GM12878 (cell line): ENCODE data around the gene ADGRG1. TPM values are rescaled to one million over a fixed set of nuclear protein-coding genes. Genes with fewer than 3 reads are reported as not detected.
A peak's percentile ranks its signal among the peaks of the same experiment; 100 is the strongest.

ENCODE experiments used
- ATAC-seq: fragments of 200-7000 bp; cut with Tn5 transposase; 3 replicates; pipeline ENCODE4 v1.9.1; 2020; ENCODE audit warnings: mild to moderate bottlenecking, moderate library complexity
- BruUV-seq: library from RNA; stranded (reverse); fragments of 400-500 nt; replicated peaks from 2 replicates; lab custom pipeline; 2021; lab: Mats Ljungman, UMichigan
- CTCF ChIA-PET: fragments of 300-600 bp; sonication (Branson Sonifier 250); formaldehyde crosslinking; extraction: SDS; loops from one replicate; lab custom pipeline; 2021; ENCODE audit warnings: inconsistent platforms; lab: Yijun Ruan, JAX
- POLR2A ChIA-PET: fragments of 350-600 bp; formaldehyde crosslinking; extraction: SDS; loops from one replicate; lab custom pipeline; 2021; ENCODE audit warnings: inconsistent platforms; lab: Charles Lee
- RAD21 ChIA-PET: fragments of 300-600 bp; sonication (Branson Sonifier 250); formaldehyde crosslinking; loops from one replicate; lab custom pipeline; 2023; ENCODE audit warnings: antibody characterized with exemption; ENCODE audit not compliant: unreplicated experiment; lab: Charles Lee
- SMC1A ChIA-PET: fragments of 300-600 bp; sonication (Branson Sonifier 250); formaldehyde crosslinking; loops from one replicate; lab custom pipeline; 2023; ENCODE audit not compliant: unreplicated experiment, uncharacterized antibody; lab: Charles Lee
- DNase-seq: peaks from one replicate; pipeline ENCODE4 v3.0.0-alpha.2; 2011; ENCODE audit warnings: low read depth, low spot score
- FAIRE-seq: peaks from 3 replicates; lab custom pipeline; 2011; peaks lifted over from hg19 to GRCh38; lab: Jason Lieb, UNC
- H2AFZ ChIP-seq: 2 replicates; pipeline ENCODE4 v1.6.0; 2011; ENCODE audit warnings: low read depth, low read length, control low read depth; ENCODE audit not compliant: control insufficient read depth
- H3K27ac ChIP-seq: 2 replicates; pipeline ENCODE4 v1.5.1; 2011; ENCODE audit warnings: control low read depth; ENCODE audit not compliant: control insufficient read depth, insufficient read depth
- H3K27me3 ChIP-seq, 2 experiments: replicated peaks in 1 of 2; 2 replicates each; pipeline versions ENCODE4 v1.6.0 to v1.6.1; 2011; ENCODE audit warnings: low read length in 1 of 2; ENCODE audit not compliant: control insufficient read depth in 2 of 2, insufficient read depth in 2 of 2
- H3K36me3 ChIP-seq, 2 experiments: 2 replicates each; pipeline ENCODE4 v1.5.1; 2011; ENCODE audit warnings: low read length in 1 of 2; ENCODE audit not compliant: control insufficient read depth in 2 of 2, insufficient read depth in 2 of 2
- H3K4me1 ChIP-seq: 2 replicates; pipeline ENCODE4 v1.6.1; 2011; ENCODE audit warnings: mild to moderate bottlenecking, low read length, moderate library complexity, mixed read lengths; ENCODE audit not compliant: control insufficient read depth, insufficient read depth
- H3K4me2 ChIP-seq: 2 replicates; pipeline ENCODE4 v1.6.0; 2011; ENCODE audit warnings: control low read depth; ENCODE audit not compliant: control insufficient read depth, insufficient read depth
- H3K4me3 ChIP-seq: fragments of 200-600 bp; sonication (generic); 2 replicates; pipeline ENCODE4 v1.5.1; 2016
- H3K79me2 ChIP-seq: 2 replicates; pipeline ENCODE4 v1.6.0; 2011; ENCODE audit warnings: low read length; ENCODE audit not compliant: control insufficient read depth, insufficient read depth
- H3K9ac ChIP-seq: 2 replicates; pipeline ENCODE4 v1.8.0; 2011; ENCODE audit warnings: low read length, control low read depth, mixed read lengths; ENCODE audit not compliant: control insufficient read depth, insufficient read depth
- H3K9me3 ChIP-seq: replicated peaks from 3 replicates; pipeline ENCODE4 v1.5.1; 2011; ENCODE audit warnings: mild to moderate bottlenecking, low read length; ENCODE audit not compliant: control insufficient read depth, insufficient read depth
- H4K20me1 ChIP-seq: 2 replicates; pipeline ENCODE4 v1.6.0; 2011; ENCODE audit not compliant: control insufficient read depth, insufficient read depth
- BCL3 ChIP-seq: IDR thresholded peaks from 2 replicates; pipeline ENCODE4 v1.6.1; 2011; ENCODE audit warnings: borderline replicate concordance, low read depth, mild to moderate bottlenecking, moderate library complexity, low read length; ENCODE audit not compliant: insufficient read depth, poor library complexity, severe bottlenecking
- BMI1 ChIP-seq: fragments of 450-650 bp; IDR thresholded peaks from 2 replicates; pipeline ENCODE4 v1.6.1; 2016; ENCODE audit warnings: mild to moderate bottlenecking, moderate library complexity, borderline replicate concordance
- BRCA1 ChIP-seq: IDR thresholded peaks from 2 replicates; pipeline ENCODE4 v1.6.1; 2011; ENCODE audit warnings: low read depth, low read length, improper control_type of control experiment
- CBX3 ChIP-seq: fragments of 200-600 bp; sonication (generic); IDR thresholded peaks from 2 replicates; pipeline ENCODE4 v1.6.1; 2016; ENCODE audit warnings: low read depth, borderline replicate concordance
- ELK1 ChIP-seq: IDR thresholded peaks from 2 replicates; pipeline ENCODE4 v1.6.1; 2012; ENCODE audit warnings: low read depth, low read length, improper control_type of control experiment
- ESRRA ChIP-seq: IDR thresholded peaks from 2 replicates; pipeline ENCODE4 v1.6.1; 2012; ENCODE audit warnings: mild to moderate bottlenecking, low read length, improper control_type of control experiment
- HCFC1 ChIP-seq: fragments of 150-350 bp; IDR thresholded peaks from 2 replicates; pipeline ENCODE4 v1.6.1; 2014; ENCODE audit warnings: low read length
- HDAC6 ChIP-seq: fragments of 200-600 bp; sonication (generic); IDR thresholded peaks from one replicate; pipeline ENCODE4 v1.8.0; 2017; ENCODE audit warnings: antibody characterized with exemption; ENCODE audit not compliant: unreplicated experiment
- ZNF207 ChIP-seq: fragments of 450-650 bp; IDR thresholded peaks from 2 replicates; pipeline ENCODE4 v1.6.1; 2014; ENCODE audit warnings: antibody characterized with exemption, mild to moderate bottlenecking, borderline replicate concordance
- WGBS: methylation state at CpG from one replicate; pipeline ENCODE4 v1.1.6; 2016; ENCODE audit warnings: low lambda C conversion rate; ENCODE audit not compliant: insufficient replicate concordance, insufficient coverage; ENCODE audit errors: missing lambda C conversion rate; 5-methylcytosine and 5-hydroxymethylcytosine counted together
- in situ Hi-C: fragments of 300-500 bp; cut with MboI; formaldehyde crosslinking; loops from 9 replicates; pipeline ENCODE4 v1.14.3; 2018; ENCODE audit warnings: mixed read lengths
- intact Hi-C: fragments of 100-400 bp; cut with micrococcal nuclease; formaldehyde crosslinking; loops from one replicate; pipeline ENCODE4 v1.14.2; 2022; ENCODE audit not compliant: unreplicated experiment
- polyA plus RNA-seq, 11 experiments: library from polyadenylated mRNA; depleted of rRNA in 4 of 11; unstranded in 6 of 11; stranded (reverse) in 5 of 11; fragments of >200 nt; fragmentation: Nextera tagmentation in 4 of 11; fragmentation: Illumina TruSeq in 1 of 11; extraction: Ambion mirVana in 4 of 11; extraction: Trizol in 1 of 11; gene quantifications; 1 replicate in 1 of 11; 2 replicates in 10 of 11; pipeline versions ENCODE4 v1.2.1 to v1.2.3, GENCODE V29; 2011 to 2016; ENCODE audit warnings: inconsistent platforms in 2 of 11, missing spikeins in 2 of 11, low read depth in 1 of 11
- total RNA-seq, 4 experiments: library from RNA; depleted of rRNA in 3 of 4; stranded (reverse); fragments of >200 nt in 3 of 4; fragmentation: Illumina TruSeq in 1 of 4; extraction: Trizol in 1 of 4; gene quantifications; 2 replicates each; pipeline versions ENCODE4 v1.2.1 to v1.2.3, GENCODE V29; 2013 to 2021

Gene ADGRG1
- total and polyA plus RNA-seq, 10 of the 15 experiments (the other 5 are each of a cell fraction or from before 2014, with no cell fraction given), result 0.07 to 2.0 (median 0.75) TPM

- Histone ChIP-seq H2AFZ (no peak overlapping the region), H3K4me2 (no peak overlapping the region), H4K20me1 (no peaks in the 10 kb centered on the region), H3K9me3 (no peaks in the 10 kb centered on the region), H3K27ac (no peak overlapping the region), H3K79me2 (no peaks in the 10 kb centered on the region), H3K9ac (no peak overlapping the region), H3K4me1 (no peaks in the 10 kb centered on the region), H3K27me3 (peaks cover 5 to 7% of the 10 kb centered on the region in 2 experiments), H3K36me3 (no peaks in the 10 kb centered on the region), H3K4me3 (no peak overlapping the region)
- WGBS, result 51% methylated on average over 12 of the region's 12 CpGs
- CTCF ChIA-PET, result interaction anchor here (0.9 kb wide), 2 partner anchors 21 to 67 kb away, joined by 3 read pairs; no protein-coding TSS in a partner anchor
- POLR2A ChIA-PET, result no interaction called here
- 0 out of 3 replicates have a peak, but pooled peaks have one; percentile 10 for ATAC-seq
- SMC1A ChIA-PET, result no interaction called here
- in situ Hi-C loops (no loop called here), intact Hi-C loops (no loop called here)
- no peak for DNase-seq
- RAD21 ChIA-PET, result no interaction called here
- TF ChIP-seq ZNF207 (no peak), BMI1 (no peak), ESRRA (no peak), HDAC6 (no peak), BCL3 (no peak), ELK1 (no peak), CBX3 (no peak), BRCA1 (no peak), HCFC1 (no peak)
- FAIRE-seq, result no peak
- no TSS peak for BruUV-seq
Observed at GRCh38 chr16:57669476-57670162, 41.2 kb downstream of the ADGRG1 start.
